Endodermal cell (in vitro differentiated cells): ENCODE results near the gene ZC3H18. TPM values are rescaled to one million over a fixed set of nuclear protein-coding genes. Genes with fewer than 3 reads are reported as not detected.

ENCODE experiments used
- DNase-seq: peaks from one replicate; pipeline ENCODE4 v3.0.0-alpha.2; 2017
- H3K27ac ChIP-seq: 2 replicates; pipeline ENCODE4 v1.5.1; 2013; ENCODE audit warnings: mild to moderate bottlenecking, low read depth, low read length, moderate library complexity
- H3K27me3 ChIP-seq: 2 replicates; pipeline ENCODE4 v1.6.1; 2013; ENCODE audit warnings: mild to moderate bottlenecking, low read length, moderate library complexity; ENCODE audit not compliant: insufficient read depth, control insufficient read depth, poor library complexity, severe bottlenecking
- H3K36me3 ChIP-seq: 2 replicates; pipeline ENCODE4 v1.7.0; 2013; ENCODE audit warnings: mild to moderate bottlenecking, low read length, moderate library complexity; ENCODE audit not compliant: control insufficient read depth, insufficient read depth
- H3K4me1 ChIP-seq: one replicate; pipeline ENCODE4 v1.7.0; 2013; ENCODE audit warnings: low read length; ENCODE audit not compliant: control insufficient read depth, insufficient read depth
- H3K4me3 ChIP-seq: 2 replicates; pipeline ENCODE4 v1.5.1; 2013; ENCODE audit warnings: mild to moderate bottlenecking, low read length, moderate library complexity
- H3K9ac ChIP-seq: 2 replicates; pipeline ENCODE4 v1.6.1; 2013; ENCODE audit warnings: mild to moderate bottlenecking, low read length, moderate library complexity; ENCODE audit not compliant: poor library complexity, severe bottlenecking; ENCODE audit errors: extremely low read depth
- H3K9me3 ChIP-seq: 2 replicates; pipeline ENCODE4 v1.6.1; 2013; ENCODE audit warnings: mild to moderate bottlenecking, low read length, moderate library complexity; ENCODE audit not compliant: control insufficient read depth
- H3K27ac Mint-ChIP-seq: 2 replicates; pipeline ENCODE4 v1.8.0; 2020; ENCODE audit warnings: mixed read lengths
- H3K27me3 Mint-ChIP-seq: 2 replicates; pipeline ENCODE4 v1.8.0; 2021; ENCODE audit warnings: mild to moderate bottlenecking, mixed read lengths; ENCODE audit not compliant: insufficient read depth
- H3K36me3 Mint-ChIP-seq: 2 replicates; pipeline ENCODE4 v1.8.0; 2020; ENCODE audit warnings: low read depth, mixed read lengths
- H3K4me1 Mint-ChIP-seq: 2 replicates; pipeline ENCODE4 v1.8.0; 2020; ENCODE audit warnings: mixed read lengths
- H3K4me3 Mint-ChIP-seq: 2 replicates; pipeline ENCODE4 v1.8.0; 2020; ENCODE audit warnings: mild to moderate bottlenecking, moderate library complexity, mixed read lengths
- H3K9me3 Mint-ChIP-seq: 2 replicates; pipeline ENCODE4 v1.8.0; 2020; ENCODE audit warnings: mild to moderate bottlenecking, mixed read lengths
- CTCF ChIP-seq: fragments of 200-600 bp; sonication (generic); conservative IDR thresholded peaks from 2 replicates; pipeline ENCODE4 v1.5.0; 2021; ENCODE audit warnings: antibody characterized with exemption, mild to moderate bottlenecking
- WGBS, 2 experiments: methylation state at CpG; one replicate each; pipeline versions ENCODE4 v1.1.5 to v1.1.7; 2013; ENCODE audit warnings: missing lambda C conversion rate in 2 of 2, mixed read lengths in 1 of 2; ENCODE audit not compliant: insufficient coverage in 1 of 2, insufficient read length in 1 of 2; 5-methylcytosine and 5-hydroxymethylcytosine counted together
- total RNA-seq, 2 donors: library from RNA; stranded (reverse); fragmentation: NEBNext Ultra II Directional in 1 of 2; extraction: Animal tissue kit (Norgen Biotek cat#: 25700) in 1 of 2; gene quantifications; 2 replicates in 1 of 2; 3 replicates in 1 of 2; pipeline ENCODE4 v1.2.1, GENCODE V29; 2021

Gene ZC3H18
- total RNA-seq, 2 donors from 2014 or later, result 75.4 to 76.6 TPM

DNA sequence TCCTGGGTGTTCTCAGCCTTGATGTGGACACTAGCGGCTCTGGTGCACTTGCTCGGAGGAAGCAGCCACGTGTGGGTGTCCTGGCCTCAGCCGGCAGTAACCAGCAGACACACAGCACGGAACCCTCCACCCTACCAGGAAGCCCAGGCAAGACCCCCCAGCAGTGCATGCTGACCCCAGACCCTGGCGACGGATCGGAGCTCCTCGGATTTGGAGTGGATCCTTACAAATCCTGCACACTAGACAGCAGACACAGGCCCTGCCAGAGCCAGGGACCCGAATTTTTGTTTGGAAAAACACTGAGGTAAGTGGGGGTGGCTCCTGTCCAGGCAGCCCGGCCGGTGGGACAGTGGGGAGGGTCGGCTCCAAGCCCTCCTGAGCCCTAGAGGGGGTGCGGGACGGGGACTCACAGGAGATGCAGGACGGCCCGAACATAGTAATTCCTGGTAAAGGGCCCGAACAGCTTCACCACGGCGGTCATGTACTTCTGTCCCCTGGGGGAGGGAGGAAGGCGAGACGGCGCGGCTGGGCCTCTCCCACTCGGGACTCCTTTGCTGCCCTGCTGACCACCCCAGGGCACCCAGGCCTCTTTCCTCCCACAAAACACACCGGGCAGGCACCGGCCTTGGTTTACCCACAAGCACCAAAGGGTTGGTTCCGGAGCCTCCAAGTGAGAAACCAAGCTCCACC lies 76.3 kb downstream of the ZC3H18 start:
- Histone ChIP-seq H3K36me3 (peaks cover 3% of the 10 kb centered on the region), H3K4me1 (peaks cover 4% of the 10 kb centered on the region), H3K9ac (no peak overlapping the region), H3K4me3 (no peak overlapping the region), H3K27me3 (no peaks in the 10 kb centered on the region), H3K27ac (peak overlapping the region; percentile 24), H3K9me3 (no peaks in the 10 kb centered on the region)
- H3K36me3 Mint-ChIP-seq, result peaks cover 16% of the 10 kb centered on the region
- no peaks in the 10 kb centered on the region for H3K27me3 Mint-ChIP-seq
- no peak overlapping the region for H3K27ac Mint-ChIP-seq
- H3K4me3 Mint-ChIP-seq, result no peak overlapping the region
- WGBS, 2 experiments, result 92 to 93% methylated on average over 13 to 28 of the region's 28 CpGs
- TF ChIP-seq CTCF, result no peak
- no peak for DNase-seq
- no peaks in the 10 kb centered on the region for H3K9me3 Mint-ChIP-seq
- peaks cover 5% of the 10 kb centered on the region for H3K4me1 Mint-ChIP-seq

DNA sequence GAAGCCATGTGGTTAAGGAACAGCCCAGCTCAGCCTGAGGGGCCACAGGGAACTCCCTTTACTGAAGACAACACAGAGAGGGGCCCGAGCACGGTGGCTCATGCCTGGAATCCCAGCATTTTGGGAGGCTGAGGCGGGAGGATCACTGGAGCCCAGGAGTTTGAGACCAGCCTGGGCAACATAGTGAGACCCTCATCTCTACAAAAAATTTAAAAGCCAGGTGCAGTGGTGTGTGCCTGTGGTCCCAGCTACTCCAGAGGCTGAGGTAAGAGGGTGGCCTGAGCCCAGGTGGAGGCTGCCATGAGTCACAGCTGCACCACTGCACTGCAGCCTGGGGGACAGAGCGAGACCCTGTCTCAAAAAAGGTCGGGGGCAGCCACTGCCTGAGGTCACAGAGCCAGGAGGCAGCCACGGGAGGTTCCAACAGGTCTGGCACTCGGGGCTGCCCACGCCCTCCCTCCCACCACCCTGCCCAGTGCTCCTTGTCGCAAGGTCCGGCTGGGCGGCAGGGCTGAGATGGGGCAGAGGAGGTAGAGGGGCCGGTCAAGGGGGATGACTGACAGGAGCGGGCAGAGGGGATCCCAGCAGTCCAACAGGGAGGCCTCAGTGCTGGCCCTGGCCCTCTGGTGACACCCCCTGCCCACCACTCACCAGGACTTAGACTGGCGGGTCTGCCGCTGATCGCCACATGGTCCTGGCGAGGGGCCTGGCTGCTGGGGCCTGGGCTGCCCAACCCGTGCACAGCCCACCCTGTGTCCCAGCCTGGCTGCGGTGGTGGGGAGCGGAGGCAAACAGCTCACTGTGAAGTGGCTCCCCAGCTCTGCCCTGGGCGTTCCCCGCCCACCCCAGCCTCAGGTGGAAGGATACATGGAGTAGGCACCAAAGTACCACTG lies 77.2 kb downstream of the ZC3H18 start:
- H3K27ac ChIP-seq, result no peak overlapping the region
- no peak for TF ChIP-seq CTCF
- Mint-ChIP-seq H3K4me3 (no peak overlapping the region), H3K27ac (no peak overlapping the region), H3K36me3 (peaks cover 16% of the 10 kb centered on the region), H3K4me1 (peaks cover 5% of the 10 kb centered on the region), H3K9me3 (no peaks in the 10 kb centered on the region), H3K27me3 (no peaks in the 10 kb centered on the region)
- WGBS, 2 experiments, result 93% methylated on average over 9 to 22 of the region's 22 CpGs
- H3K9ac ChIP-seq, result no peak overlapping the region
- H3K4me3 ChIP-seq, result no peak overlapping the region
- H3K36me3 ChIP-seq, result peaks cover 3% of the 10 kb centered on the region
- H3K27me3 ChIP-seq, result no peaks in the 10 kb centered on the region
- no peaks in the 10 kb centered on the region for H3K9me3 ChIP-seq
- peaks cover 5% of the 10 kb centered on the region for H3K4me1 ChIP-seq
- no peak for DNase-seq

DNA sequence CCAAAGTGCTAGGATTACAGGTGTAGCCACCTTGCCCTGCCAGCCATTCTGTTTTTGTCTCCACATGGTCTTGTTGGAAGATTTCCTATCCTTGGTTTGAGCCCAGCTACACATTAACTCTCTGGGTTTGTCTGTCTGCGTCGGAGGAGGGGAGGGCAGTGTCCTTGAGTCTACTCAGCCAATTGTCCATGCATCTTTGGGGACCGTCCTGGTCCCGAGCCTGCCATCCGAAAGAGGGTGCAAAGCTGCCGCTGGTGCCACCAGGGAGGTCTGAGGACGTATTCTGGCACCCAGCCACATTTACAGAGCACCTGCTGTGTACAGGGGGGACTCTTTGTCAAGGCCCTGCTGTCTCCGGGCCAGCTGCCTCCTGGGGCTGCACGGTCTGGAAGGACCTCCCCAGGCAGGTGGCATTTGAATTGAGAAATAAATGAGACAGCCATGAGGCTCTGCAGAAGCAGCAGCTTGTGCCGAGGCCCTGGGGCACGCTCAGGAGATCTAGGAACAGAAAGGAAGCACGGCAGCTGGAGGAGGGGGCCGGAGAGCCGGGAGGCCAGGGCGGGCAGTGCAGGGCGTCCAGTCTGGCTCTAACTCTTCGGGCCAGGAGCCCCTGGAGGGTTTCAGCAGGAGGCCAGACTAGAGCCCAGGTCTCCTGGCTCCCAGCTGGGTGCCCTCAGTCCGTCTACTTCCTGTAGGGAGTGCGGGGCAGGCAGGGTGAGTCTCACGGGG lies 79.2 kb downstream of the ZC3H18 start:
- Histone ChIP-seq H3K9me3 (no peaks in the 10 kb centered on the region), H3K27me3 (no peaks in the 10 kb centered on the region), H3K9ac (no peak overlapping the region), H3K4me1 (peaks cover 5% of the 10 kb centered on the region), H3K4me3 (peak overlapping the region; percentile 90), H3K36me3 (no peaks in the 10 kb centered on the region), H3K27ac (no peak overlapping the region)
- Mint-ChIP-seq H3K27ac (no peak overlapping the region), H3K36me3 (peaks cover 16% of the 10 kb centered on the region), H3K4me3 (peak overlapping the region; percentile 78), H3K9me3 (no peaks in the 10 kb centered on the region), H3K4me1 (peaks cover 5% of the 10 kb centered on the region), H3K27me3 (no peaks in the 10 kb centered on the region)
- no peak for DNase-seq
- WGBS, 2 experiments, result 87 to 94% methylated on average over 5 to 20 of the region's 20 CpGs
- no peak for TF ChIP-seq CTCF
